GM18868 (cell line): ENCODE results near the gene NAGPA.

Experiments used
- ATAC-seq: cut with Tn5 transposase; IDR thresholded peaks from one replicate; pipeline ENCODE4 v1.9.1; 2021; ENCODE audit warnings: mild to moderate bottlenecking, moderate library complexity; ENCODE audit not compliant: unreplicated experiment

Gene NAGPA

DNA sequence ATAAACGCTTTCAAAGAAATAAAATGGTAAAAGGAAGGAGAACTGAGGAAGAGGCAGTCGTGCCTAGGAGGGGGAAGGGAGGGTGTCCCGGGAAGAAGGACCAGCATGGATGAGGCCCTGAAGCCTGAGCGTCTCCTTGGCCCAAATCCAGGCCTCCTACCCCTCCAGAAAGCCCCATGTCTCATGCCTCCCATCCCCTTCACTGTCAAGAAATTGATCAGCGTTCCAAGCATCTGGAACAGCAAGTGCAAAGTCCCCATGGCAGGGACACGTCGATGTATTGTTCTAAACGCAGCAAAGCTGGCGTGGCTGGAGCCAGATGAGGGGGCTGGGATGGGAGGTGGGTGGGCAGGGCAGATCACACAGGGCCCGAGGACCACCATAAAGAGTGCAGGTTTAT, 53.0 kb downstream of the NAGPA start:
- ATAC-seq = no peak

DNA sequence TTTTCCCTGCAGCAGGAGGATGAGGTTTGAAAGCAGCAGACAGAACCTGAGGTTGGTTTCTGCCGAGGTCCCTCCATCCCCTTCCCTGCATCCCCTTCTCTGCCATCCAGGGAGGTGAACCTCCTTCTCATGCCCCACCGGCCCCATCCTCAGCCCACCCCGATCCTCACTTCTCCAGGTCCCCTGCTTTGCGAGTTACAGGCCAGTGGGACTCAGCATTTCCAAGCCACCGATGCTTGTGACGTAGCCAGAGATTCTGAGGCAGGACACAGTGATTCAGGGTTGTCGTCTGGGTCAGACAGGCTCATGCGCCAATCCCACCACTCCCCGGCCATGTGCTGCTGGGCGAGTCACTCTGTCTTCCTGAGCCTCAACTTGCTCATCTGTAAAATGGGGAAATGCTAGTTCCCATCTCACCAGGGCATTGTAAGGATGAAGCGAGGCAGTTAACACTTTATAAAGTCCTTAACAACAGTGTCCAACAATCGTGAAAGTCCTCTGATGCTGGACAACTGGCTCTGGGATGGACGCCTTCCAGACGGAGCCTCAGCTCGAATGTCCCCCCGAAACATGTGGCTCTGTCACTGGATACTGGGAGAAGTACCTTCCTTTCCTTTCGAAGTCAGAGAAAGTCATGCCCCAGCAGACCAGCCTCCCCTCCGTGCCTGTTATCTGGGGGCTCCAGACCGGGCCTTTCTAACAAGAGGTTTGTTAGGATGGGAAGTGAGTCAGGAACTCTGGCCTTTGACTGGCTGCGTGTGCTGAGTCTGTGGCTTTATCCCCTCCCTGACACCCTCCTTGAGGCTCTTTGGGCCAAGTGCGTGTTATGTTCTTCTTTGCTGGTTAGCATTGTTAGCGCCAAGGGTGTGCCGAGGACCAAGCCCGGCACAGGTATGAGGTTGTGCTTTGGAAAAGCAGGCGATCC, 53.7 kb downstream of the NAGPA start:
- ATAC-seq = no peak

DNA sequence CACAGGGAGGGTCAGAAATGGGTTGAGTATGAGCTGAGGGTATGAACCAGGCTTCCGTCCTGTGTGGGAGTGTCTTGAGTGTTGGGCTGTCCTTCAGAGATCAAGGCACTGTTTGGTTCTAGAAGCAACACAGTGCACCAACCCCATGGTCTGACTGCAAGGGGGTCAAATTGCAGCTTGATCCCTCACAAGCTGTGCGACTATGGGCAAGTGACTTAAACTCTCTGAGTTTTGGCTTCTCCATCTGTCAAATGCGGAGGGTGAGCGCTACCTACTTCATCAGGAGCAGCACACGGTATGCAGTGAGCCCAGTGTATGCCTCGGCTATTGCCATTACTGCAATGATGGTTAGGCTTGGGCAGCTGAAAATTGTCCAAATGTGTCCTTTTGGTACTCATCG, 54.6 kb downstream of the NAGPA start:
- ATAC-seq = no peak

DNA sequence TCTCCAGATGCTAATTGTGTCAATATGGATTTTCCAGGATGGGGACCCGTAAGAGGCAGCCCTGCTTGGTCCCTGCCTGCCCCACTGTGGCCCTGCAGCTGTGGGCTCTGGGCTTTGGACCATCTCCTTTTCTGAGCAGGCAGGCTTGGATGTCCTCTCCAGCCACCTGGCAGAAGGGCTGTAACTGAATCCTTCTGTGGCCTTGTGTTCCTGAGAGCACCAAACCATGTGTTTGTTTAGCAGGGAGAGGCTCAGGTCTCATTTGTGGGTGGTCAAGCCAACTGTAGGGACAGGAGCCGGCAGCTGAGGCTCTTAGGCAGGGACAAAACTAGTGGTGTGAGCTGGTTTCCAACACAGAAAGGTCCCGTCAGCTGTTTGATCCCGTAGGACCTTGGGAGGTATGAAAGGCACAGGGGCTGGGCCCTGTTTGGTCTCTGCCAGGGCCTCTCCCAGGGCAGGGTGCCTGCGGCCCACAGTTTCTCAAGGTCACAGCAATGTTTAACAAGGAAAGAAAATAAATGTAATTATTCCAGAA, 57.1 kb downstream of the NAGPA start:
- no peak for ATAC-seq

DNA sequence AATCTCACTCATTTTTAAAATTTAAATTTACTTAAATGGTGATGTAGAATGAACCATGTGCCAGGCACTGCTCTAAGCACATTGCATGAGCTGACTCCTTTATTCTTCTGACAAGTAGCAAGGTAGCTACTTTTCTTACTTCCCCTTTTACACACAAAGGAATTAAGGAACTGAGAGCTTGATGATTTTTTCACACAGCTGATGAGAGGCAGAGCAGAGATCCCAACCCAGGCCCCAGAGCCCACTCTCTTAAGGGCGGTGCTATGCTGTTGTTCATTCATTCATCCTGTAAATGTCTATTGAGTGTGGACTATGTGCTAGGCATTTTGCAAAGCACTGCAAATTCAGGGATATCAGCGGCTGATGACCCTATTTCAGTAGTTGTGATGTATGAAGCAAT, 57.7 kb downstream of the NAGPA start:
- ATAC-seq = peak; percentile 99
